Measurements from ENCODE around the gene ATF2.

ATF2 gene

GRCh38 chr2:175167792-175168563, at the start of gene ATF2:
Gene ATF2 (minus strand): TSS chr2:175168203. CDS start chr2:175136443, 31,760 bp downstream.
- peak; percentile 99 for DNase-seq

- DNase-seq: no peak
These were observed 39.9 kb upstream of the ATF2 start for GRCh38 chr2:175207741-175208438.

GRCh38 chr2:175206866-175207265, 38.9 kb upstream of the ATF2 start:
- DNase-seq: no peak

GRCh38 chr2:175205523-175205922, 37.5 kb upstream of the ATF2 start:
- DNase-seq: no peak

- DNase-seq: peak; percentile 36
These were observed 35.9 kb upstream of the ATF2 start for GRCh38 chr2:175203621-175204496.

- no peak for DNase-seq
These were observed 27.0 kb upstream of the ATF2 start for GRCh38 chr2:175195012-175195411.

- no peak for DNase-seq
These were observed 20.8 kb upstream of the ATF2 start for GRCh38 chr2:175188761-175189160.

- DNase-seq: no peak
These were observed 19.4 kb upstream of the ATF2 start for GRCh38 chr2:175187378-175187777.

GRCh38 chr2:175183674-175184073, 15.7 kb upstream of the ATF2 start:
- no peak for DNase-seq

GRCh38 chr2:175181877-175182308, 13.9 kb upstream of the ATF2 start:
- no peak for DNase-seq

- DNase-seq: peak; percentile 92
These were observed 13.3 kb upstream of the ATF2 start, which contains the start of gene ATP5MC3 for GRCh38 chr2:175181104-175181876. Gene ATP5MC3 (minus strand): TSS chr2:175181710. CDS start chr2:175181393, 317 bp downstream.

GRCh38 chr2:175180701-175181103, 12.7 kb upstream of the ATF2 start:
- DNase-seq: peak; percentile 66

- DNase-seq: no peak
These were observed 8.6 kb upstream of the ATF2 start for GRCh38 chr2:175176624-175177023.

- no peak for DNase-seq
These were observed 7.9 kb upstream of the ATF2 start for GRCh38 chr2:175175896-175176295.

GRCh38 chr2:175175320-175175719, 7.3 kb upstream of the ATF2 start:
- no peak for DNase-seq

GRCh38 chr2:175170659-175171304, 2.8 kb upstream of the ATF2 start:
- DNase-seq: no peak

GRCh38 chr2:175169191-175169590, 1.2 kb upstream of the ATF2 start:
- DNase-seq: no peak

GRCh38 chr2:175168564-175168945, 552 bp upstream of the ATF2 start:
- DNase-seq: no peak

GRCh38 chr2:175167076-175167791, 769 bp downstream of the ATF2 start:
- DNase-seq: peak; percentile 69

- no peak for DNase-seq
These were observed 1.7 kb downstream of the ATF2 start for GRCh38 chr2:175166216-175166824.

GRCh38 chr2:175164235-175164634, 3.8 kb downstream of the ATF2 start:
- no peak for DNase-seq

All from left hindlimb (tissue), 1 donor.